Keratinocyte (primary cell): ENCODE results near the gene ETAA1. TPM values are rescaled to one million over a fixed set of nuclear protein-coding genes. Genes with fewer than 3 reads are reported as not detected.

Experiments used
- DNase-seq: peaks from one replicate; pipeline ENCODE4 v3.0.0-alpha.2; 2011; ENCODE audit warnings: low read depth, missing footprints, low spot score
- FAIRE-seq: peaks from 2 replicates; lab custom pipeline; 2011; peaks lifted over from hg19 to GRCh38; lab: Jason Lieb, UNC
- H2AFZ ChIP-seq: 2 replicates; pipeline ENCODE4 v1.6.0; 2012; ENCODE audit warnings: low read length, control low read depth, inconsistent platforms; ENCODE audit not compliant: control insufficient read depth
- H3K27ac ChIP-seq: 2 replicates; pipeline ENCODE4 v1.5.1; 2011; ENCODE audit warnings: low read length; ENCODE audit not compliant: control insufficient read depth, insufficient read depth
- H3K27me3 ChIP-seq: 3 replicates; pipeline ENCODE4 v1.6.0; 2011; ENCODE audit warnings: low read length; ENCODE audit not compliant: control insufficient read depth, insufficient read depth; ENCODE audit errors: extremely low read depth
- H3K36me3 ChIP-seq, 2 experiments: 2 replicates in 1 of 2; 3 replicates in 1 of 2; pipeline ENCODE4 v1.5.1; 2011; ENCODE audit warnings: low read length in 2 of 2, mild to moderate bottlenecking in 1 of 2; ENCODE audit not compliant: control insufficient read depth in 2 of 2, insufficient read depth in 2 of 2; ENCODE audit errors: extremely low read depth in 1 of 2
- H3K4me1 ChIP-seq: 3 replicates; pipeline ENCODE4 v1.5.1; 2011; ENCODE audit warnings: low read length; ENCODE audit not compliant: control insufficient read depth, insufficient read depth; ENCODE audit errors: extremely low read depth
- H3K4me2 ChIP-seq: 3 replicates; pipeline ENCODE4 v1.6.0; 2011; ENCODE audit warnings: low read depth, low read length; ENCODE audit not compliant: control insufficient read depth, insufficient read depth; ENCODE audit errors: extremely low read depth
- H3K4me3 ChIP-seq, 3 experiments: fragments of 200-600 bp in 1 of 3; sonication (generic) in 1 of 3; 2 replicates in 2 of 3; 3 replicates in 1 of 3; pipeline ENCODE4 v1.5.1; 2011 to 2016; ENCODE audit warnings: low read length in 3 of 3, mild to moderate bottlenecking in 3 of 3, control low read depth in 2 of 3, inconsistent platforms in 1 of 3, low read depth in 1 of 3, mixed read lengths in 1 of 3, mixed run types in 1 of 3, moderate library complexity in 1 of 3; ENCODE audit not compliant: control insufficient read depth in 2 of 3, insufficient read depth in 2 of 3; ENCODE audit errors: extremely low read depth in 1 of 3
- H3K79me2 ChIP-seq: 2 replicates; pipeline ENCODE4 v1.6.0; 2012; ENCODE audit warnings: low read length; ENCODE audit not compliant: control insufficient read depth, insufficient read depth
- H3K9ac ChIP-seq: 3 replicates; pipeline ENCODE4 v1.6.0; 2011; ENCODE audit warnings: low read length; ENCODE audit not compliant: control insufficient read depth, insufficient read depth; ENCODE audit errors: extremely low read depth
- H3K9me1 ChIP-seq: 3 replicates; pipeline ENCODE4 v1.6.0; 2011; ENCODE audit warnings: low read length; ENCODE audit not compliant: control insufficient read depth, insufficient read depth; ENCODE audit errors: extremely low read depth
- H3K9me3 ChIP-seq: 2 replicates; pipeline ENCODE4 v1.5.1; 2012; ENCODE audit warnings: low read depth, low read length; ENCODE audit not compliant: control insufficient read depth
- H4K20me1 ChIP-seq: 3 replicates; pipeline ENCODE4 v1.6.0; 2011; ENCODE audit warnings: low read length; ENCODE audit not compliant: control insufficient read depth, insufficient read depth; ENCODE audit errors: extremely low read depth
- EZH2 ChIP-seq: IDR thresholded peaks from one replicate; pipeline ENCODE4 v1.6.1; 2012; ENCODE audit warnings: inconsistent platforms, mild to moderate bottlenecking, low read length, moderate library complexity
- dilution Hi-C: fragments of 300-500 bp; cut with MboI; formaldehyde crosslinking; loops from one replicate; pipeline ENCODE4 v1.7.0; 2020; ENCODE audit warnings: low sequenced_read_pairs; ENCODE audit not compliant: extremely low pct_ligation_motif_present
- polyA plus RNA-seq, 5 experiments: library from polyadenylated mRNA; depleted of rRNA in 3 of 5; stranded (reverse) in 3 of 5; stranded (forward) in 1 of 5; unstranded in 1 of 5; fragments of >200 nt; gene quantifications; 1 replicate in 1 of 5; 2 replicates in 3 of 5; 3 replicates in 1 of 5; pipeline versions ENCODE4 v1.2.1 to v1.2.3, GENCODE V29; 2011 to 2012; ENCODE audit warnings: missing spikeins in 2 of 5, low read depth in 1 of 5, low replicate concordance in 1 of 5
- TF ChIP-seq, protein P1 (sequence below), 3 experiments: IDR thresholded peaks in 1 of 3; conservative IDR thresholded peaks in 1 of 3; optimal IDR thresholded peaks in 1 of 3; 2 replicates in 2 of 3; 3 replicates in 1 of 3; pipeline versions ENCODE3 to v1.5.1; 2011; ENCODE audit warnings: low read length in 3 of 3, mild to moderate bottlenecking in 3 of 3, moderate library complexity in 2 of 3, control low read depth in 1 of 3, inconsistent platforms in 1 of 3; ENCODE audit not compliant: insufficient read depth in 2 of 3; ENCODE audit errors: extremely low read depth in 1 of 3

Gene ETAA1
- polyA plus RNA-seq, 1 donor (not counting 4 experiments of a cell fraction or from before 2014, with no cell fraction given), result 11.5 TPM

DNA sequence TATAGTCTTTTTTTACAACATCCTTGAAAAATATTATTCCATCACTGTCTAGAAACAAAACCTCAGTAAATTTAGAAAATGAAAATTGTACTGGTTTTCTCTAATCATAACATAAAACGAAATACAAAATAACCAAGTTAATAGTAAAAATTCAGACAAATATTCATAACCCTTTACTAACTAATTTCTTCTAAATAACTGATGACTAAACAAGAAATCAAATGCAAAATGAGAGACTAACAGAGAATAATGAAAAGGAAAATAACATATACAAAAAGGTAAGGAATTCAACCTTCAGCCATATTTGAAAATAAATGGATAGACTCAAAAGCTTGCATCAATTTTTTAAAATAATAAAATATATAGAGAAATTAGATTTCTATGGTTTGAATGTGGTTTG is 18.6 kb upstream of the ETAA1 start:
- Histone ChIP-seq H3K27ac (no peak overlapping the region), H2AFZ (no peak overlapping the region), H3K9ac (no peak overlapping the region), H3K9me3 (no peaks in the 10 kb centered on the region), H3K27me3 (no peaks in the 10 kb centered on the region), H3K4me3 (no peak overlapping the region), H3K4me1 (no peaks in the 10 kb centered on the region), H3K79me2 (no peaks in the 10 kb centered on the region), H3K4me2 (no peak overlapping the region), H3K9me1 (no peaks in the 10 kb centered on the region), H4K20me1 (no peaks in the 10 kb centered on the region), H3K36me3 (no peaks in the 10 kb centered on the region)
- FAIRE-seq (no peak), DNase-seq (no peak)
- dilution Hi-C loops, result no loop called here
- TF ChIP-seq, protein P1, sequence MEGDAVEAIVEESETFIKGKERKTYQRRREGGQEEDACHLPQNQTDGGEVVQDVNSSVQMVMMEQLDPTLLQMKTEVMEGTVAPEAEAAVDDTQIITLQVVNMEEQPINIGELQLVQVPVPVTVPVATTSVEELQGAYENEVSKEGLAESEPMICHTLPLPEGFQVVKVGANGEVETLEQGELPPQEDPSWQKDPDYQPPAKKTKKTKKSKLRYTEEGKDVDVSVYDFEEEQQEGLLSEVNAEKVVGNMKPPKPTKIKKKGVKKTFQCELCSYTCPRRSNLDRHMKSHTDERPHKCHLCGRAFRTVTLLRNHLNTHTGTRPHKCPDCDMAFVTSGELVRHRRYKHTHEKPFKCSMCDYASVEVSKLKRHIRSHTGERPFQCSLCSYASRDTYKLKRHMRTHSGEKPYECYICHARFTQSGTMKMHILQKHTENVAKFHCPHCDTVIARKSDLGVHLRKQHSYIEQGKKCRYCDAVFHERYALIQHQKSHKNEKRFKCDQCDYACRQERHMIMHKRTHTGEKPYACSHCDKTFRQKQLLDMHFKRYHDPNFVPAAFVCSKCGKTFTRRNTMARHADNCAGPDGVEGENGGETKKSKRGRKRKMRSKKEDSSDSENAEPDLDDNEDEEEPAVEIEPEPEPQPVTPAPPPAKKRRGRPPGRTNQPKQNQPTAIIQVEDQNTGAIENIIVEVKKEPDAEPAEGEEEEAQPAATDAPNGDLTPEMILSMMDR (optimal IDR thresholded peaks at IDR 0.05 in 1 of 3, IDR thresholded peaks at IDR 0.05 in 1 of 3, conservative IDR thresholded peaks at IDR 0.05 in 1 of 3; ENCODE audit: extremely low read depth in 1 of 3, insufficient read depth in 2 of 3, low read length in 3 of 3), result no peak
- no peak for TF ChIP-seq EZH2

DNA sequence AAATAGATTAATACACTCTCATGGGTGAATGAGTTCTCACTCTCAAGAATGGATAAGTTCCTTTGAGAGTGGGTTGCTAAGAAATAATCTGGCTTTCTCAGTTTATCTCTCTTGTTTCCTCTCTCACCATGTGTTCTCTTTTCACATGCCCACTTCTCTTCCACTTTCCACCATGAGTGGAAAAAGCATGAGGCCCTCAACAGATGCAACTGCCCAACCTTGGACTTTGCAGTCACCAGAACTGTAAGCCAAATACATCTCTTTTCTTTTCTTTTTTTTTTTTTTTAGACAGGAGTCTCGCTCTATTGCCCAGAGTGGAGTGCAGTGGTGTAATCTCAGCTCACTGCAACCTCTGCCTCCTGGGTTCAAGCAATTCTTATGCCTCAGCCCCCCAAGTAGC is 18.1 kb upstream of the ETAA1 start:
- H3K4me2 ChIP-seq, result no peak overlapping the region
- no peak overlapping the region for H2AFZ ChIP-seq
- no peaks in the 10 kb centered on the region for H3K9me1 ChIP-seq
- no peaks in the 10 kb centered on the region for H3K9me3 ChIP-seq
- H3K4me3 ChIP-seq, result no peak overlapping the region
- H3K4me1 ChIP-seq, result no peaks in the 10 kb centered on the region
- H3K27ac ChIP-seq, result no peak overlapping the region
- no peaks in the 10 kb centered on the region for H3K36me3 ChIP-seq
- dilution Hi-C loops, result no loop called here
- no peak for TF ChIP-seq EZH2
- TF ChIP-seq, protein P1 (optimal IDR thresholded peaks at IDR 0.05 in 1 of 3, IDR thresholded peaks at IDR 0.05 in 1 of 3, conservative IDR thresholded peaks at IDR 0.05 in 1 of 3; ENCODE audit: extremely low read depth in 1 of 3, insufficient read depth in 2 of 3, low read length in 3 of 3), result no peak
- H3K27me3 ChIP-seq, result no peaks in the 10 kb centered on the region
- DNase-seq, result no peak
- no peak for FAIRE-seq
- H3K9ac ChIP-seq, result no peak overlapping the region
- no peaks in the 10 kb centered on the region for H3K79me2 ChIP-seq
- no peaks in the 10 kb centered on the region for H4K20me1 ChIP-seq
